Gastroesophageal sphincter (tissue), 3 donors: ENCODE data around the gene CFAP77.

ENCODE experiments used
- EP300 ChIP-seq: sonication (generic); formaldehyde crosslinking; IDR thresholded peaks from one replicate; pipeline ENCODE4 v1.6.1; 2017; ENCODE audit warnings: antibody characterized with exemption, mild to moderate bottlenecking
- POLR2A ChIP-seq, 2 donors: fragments of 450-650 bp; IDR thresholded peaks; one replicate each; pipeline ENCODE4 v1.6.1; 2017; ENCODE audit warnings: antibody characterized with exemption in 2 of 2, mild to moderate bottlenecking in 2 of 2, moderate library complexity in 1 of 2
- POLR2AphosphoS5 ChIP-seq: sonication (generic); formaldehyde crosslinking; IDR thresholded peaks from one replicate; pipeline ENCODE4 v1.6.1; 2017; ENCODE audit warnings: antibody characterized with exemption
- TF ChIP-seq, protein P1 (sequence below), 4 experiments: fragments of 200-600 bp in 2 of 4; fragments of 450-650 bp in 2 of 4; sonication (generic) in 1 of 4; IDR thresholded peaks; one replicate each; pipeline ENCODE4 v1.5.1; 2017 to 2019; ENCODE audit warnings: antibody characterized with exemption in 4 of 4, mild to moderate bottlenecking in 2 of 4, moderate library complexity in 2 of 4

GRCh38 chr9:132609184-132609583, 199.2 kb downstream of the CFAP77 start:
- TF ChIP-seq EP300: no peak
- TF ChIP-seq, protein P1, sequence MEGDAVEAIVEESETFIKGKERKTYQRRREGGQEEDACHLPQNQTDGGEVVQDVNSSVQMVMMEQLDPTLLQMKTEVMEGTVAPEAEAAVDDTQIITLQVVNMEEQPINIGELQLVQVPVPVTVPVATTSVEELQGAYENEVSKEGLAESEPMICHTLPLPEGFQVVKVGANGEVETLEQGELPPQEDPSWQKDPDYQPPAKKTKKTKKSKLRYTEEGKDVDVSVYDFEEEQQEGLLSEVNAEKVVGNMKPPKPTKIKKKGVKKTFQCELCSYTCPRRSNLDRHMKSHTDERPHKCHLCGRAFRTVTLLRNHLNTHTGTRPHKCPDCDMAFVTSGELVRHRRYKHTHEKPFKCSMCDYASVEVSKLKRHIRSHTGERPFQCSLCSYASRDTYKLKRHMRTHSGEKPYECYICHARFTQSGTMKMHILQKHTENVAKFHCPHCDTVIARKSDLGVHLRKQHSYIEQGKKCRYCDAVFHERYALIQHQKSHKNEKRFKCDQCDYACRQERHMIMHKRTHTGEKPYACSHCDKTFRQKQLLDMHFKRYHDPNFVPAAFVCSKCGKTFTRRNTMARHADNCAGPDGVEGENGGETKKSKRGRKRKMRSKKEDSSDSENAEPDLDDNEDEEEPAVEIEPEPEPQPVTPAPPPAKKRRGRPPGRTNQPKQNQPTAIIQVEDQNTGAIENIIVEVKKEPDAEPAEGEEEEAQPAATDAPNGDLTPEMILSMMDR (IDR thresholded peaks at IDR 0.05): no peak
- TF ChIP-seq POLR2AphosphoS5: no peak
- TF ChIP-seq POLR2A (IDR thresholded peaks at IDR 0.05): no peak
